CD14-positive monocyte (primary cell): Measurements from ENCODE around the gene DHRS7. TPM values are rescaled to one million over a fixed set of nuclear protein-coding genes. Genes with fewer than 3 reads are reported as not detected.

ENCODE experiments used
- DNase-seq, 3 donors: peaks; one replicate each; pipeline ENCODE4 v3.0.0-alpha.2; 2011 to 2022
- H2AFZ ChIP-seq: 2 replicates; pipeline ENCODE4 v1.6.0; 2012; ENCODE audit warnings: mild to moderate bottlenecking, low read depth, low read length, inconsistent platforms; ENCODE audit not compliant: insufficient read depth, poor library complexity, severe bottlenecking
- H3K27ac ChIP-seq, 2 donors: 1 replicate in 1 of 2; 2 replicates in 1 of 2; pipeline ENCODE4 v1.5.1; 2012 to 2013; ENCODE audit warnings: low read length in 2 of 2, control low read depth in 1 of 2, inconsistent platforms in 1 of 2, low read depth in 1 of 2, mild to moderate bottlenecking in 1 of 2
- H3K27me3 ChIP-seq, 2 donors: one replicate each; pipeline versions ENCODE4 v1.6.0 to v1.6.1; 2011 to 2013; ENCODE audit warnings: low read length in 2 of 2; ENCODE audit not compliant: control insufficient read depth in 2 of 2, insufficient read depth in 2 of 2
- H3K36me3 ChIP-seq, 2 donors: replicated peaks in 1 of 2; 1 replicate in 1 of 2; 2 replicates in 1 of 2; pipeline versions ENCODE4 v1.5.1 to v1.6.1; 2012 to 2013; ENCODE audit warnings: low read length in 2 of 2, control low read depth in 1 of 2, inconsistent platforms in 1 of 2, mild to moderate bottlenecking in 1 of 2; ENCODE audit not compliant: insufficient read depth in 2 of 2, control insufficient read depth in 1 of 2
- H3K4me1 ChIP-seq, 2 donors: 1 replicate in 1 of 2; 2 replicates in 1 of 2; pipeline versions ENCODE4 v1.5.1 to v1.6.1; 2012 to 2013; ENCODE audit warnings: low read length in 2 of 2, control low read depth in 1 of 2, inconsistent platforms in 1 of 2, mild to moderate bottlenecking in 1 of 2, moderate library complexity in 1 of 2; ENCODE audit not compliant: insufficient read depth in 2 of 2, control insufficient read depth in 1 of 2
- H3K4me2 ChIP-seq: replicated peaks from 2 replicates; pipeline ENCODE3; 2012; ENCODE audit warnings: low read length, moderate library complexity, mild to moderate bottlenecking; ENCODE audit not compliant: poor library complexity, severe bottlenecking; ENCODE audit errors: extremely low read depth
- H3K4me3 ChIP-seq, 3 experiments: fragments of 200-600 bp in 1 of 3; sonication (generic) in 1 of 3; replicated peaks in 1 of 3; 1 replicate in 2 of 3; 2 replicates in 1 of 3; pipeline ENCODE4 v1.5.1; 2011 to 2013; ENCODE audit warnings: low read length in 3 of 3, mild to moderate bottlenecking in 3 of 3, control low read depth in 2 of 3, low read depth in 2 of 3, inconsistent platforms in 1 of 3, moderate library complexity in 1 of 3
- H3K79me2 ChIP-seq: 2 replicates; pipeline ENCODE4 v1.6.0; 2012; ENCODE audit warnings: mild to moderate bottlenecking, control low read depth, inconsistent platforms, low read length, moderate library complexity; ENCODE audit not compliant: insufficient read depth
- H3K9ac ChIP-seq: 2 replicates; pipeline ENCODE4 v1.6.0; 2017; ENCODE audit warnings: low read length, mild to moderate bottlenecking; ENCODE audit not compliant: insufficient read depth, poor library complexity, severe bottlenecking
- H3K9me3 ChIP-seq, 2 donors: replicated peaks in 1 of 2; 1 replicate in 1 of 2; 2 replicates in 1 of 2; pipeline versions ENCODE4 v1.5.1 to v1.6.1; 2012 to 2013; ENCODE audit warnings: low read length in 2 of 2, control low read depth in 1 of 2; ENCODE audit not compliant: control insufficient read depth in 1 of 2, insufficient read depth in 1 of 2
- H4K20me1 ChIP-seq: 2 replicates; pipeline ENCODE4 v1.6.0; 2012; ENCODE audit warnings: mild to moderate bottlenecking, low read length, control low read depth, moderate library complexity; ENCODE audit not compliant: insufficient read depth
- H3K27ac Mint-ChIP-seq, 7 donors: one replicate each; pipeline ENCODE4 v1.8.0; 2020; ENCODE audit warnings: mild to moderate bottlenecking in 7 of 7, mixed read lengths in 7 of 7, moderate library complexity in 6 of 7, inconsistent platforms in 2 of 7
- H3K27me3 Mint-ChIP-seq, 3 donors: one replicate each; pipeline ENCODE4 v1.8.0; 2021 to 2022; ENCODE audit warnings: low read depth in 3 of 3, mild to moderate bottlenecking in 3 of 3, mixed read lengths in 3 of 3, moderate library complexity in 3 of 3, inconsistent platforms in 1 of 3
- H3K36me3 Mint-ChIP-seq, 2 donors: one replicate each; pipeline ENCODE4 v1.8.0; 2020; ENCODE audit warnings: mixed read lengths in 2 of 2, inconsistent platforms in 1 of 2, mild to moderate bottlenecking in 1 of 2
- H3K4me1 Mint-ChIP-seq: one replicate; pipeline ENCODE4 v1.8.0; 2020; ENCODE audit warnings: mild to moderate bottlenecking, mixed read lengths
- H3K4me3 Mint-ChIP-seq, 2 donors: one replicate each; pipeline ENCODE4 v1.8.0; 2020; ENCODE audit warnings: mild to moderate bottlenecking in 2 of 2, mixed read lengths in 2 of 2, moderate library complexity in 1 of 2
- H3K9me3 Mint-ChIP-seq, 7 donors: one replicate each; pipeline ENCODE4 v1.8.0; 2020 to 2022; ENCODE audit warnings: mixed read lengths in 7 of 7, mild to moderate bottlenecking in 6 of 7, moderate library complexity in 6 of 7, inconsistent platforms in 2 of 7
- CTCF ChIP-seq: fragments of 200-600 bp; IDR thresholded peaks from one replicate; pipeline ENCODE4 v1.8.0; 2022; ENCODE audit warnings: antibody characterized with exemption, mild to moderate bottlenecking
- WGBS: methylation state at CpG from one replicate; pipeline ENCODE4 v1.1.5; 2013; ENCODE audit warnings: missing lambda C conversion rate; ENCODE audit not compliant: insufficient coverage; 5-methylcytosine and 5-hydroxymethylcytosine counted together
- intact Hi-C, 2 donors: fragments of 100-400 bp; cut with micrococcal nuclease; formaldehyde crosslinking; loops; one replicate each; pipeline versions ENCODE4 v1.15.0 to v1.15.1; 2023
- polyA plus RNA-seq, 3 donors: library from polyadenylated mRNA; depleted of rRNA in 1 of 3; unstranded in 2 of 3; stranded (reverse) in 1 of 3; fragments of 300-500 nt in 2 of 3; fragments of >200 nt in 1 of 3; fragmentation: Illumina TruSeq in 2 of 3; gene quantifications; 1 replicate in 2 of 3; 2 replicates in 1 of 3; pipeline ENCODE4 v1.2.3, GENCODE V29; 2012 to 2021

DHRS7 gene
- polyA plus RNA-seq, 3 donors, result 55.4 to 223 (median 218) TPM

- Histone ChIP-seq H3K9me3 (peaks cover 0 to 4% of the 10 kb centered on the region in 2 donors), H4K20me1 (no peaks in the 10 kb centered on the region), H3K4me2 (no peak overlapping the region), H3K9ac (no peak overlapping the region), H3K27me3 (no peaks in the 10 kb centered on the region), H3K36me3 (no peaks in the 10 kb centered on the region), H3K79me2 (no peaks in the 10 kb centered on the region), H3K27ac (no peak overlapping the region), H3K4me3 (no peak overlapping the region), H2AFZ (no peak overlapping the region), H3K4me1 (peaks cover 8 to 23% of the 10 kb centered on the region in 2 donors)
- Mint-ChIP-seq H3K4me3 (no peak overlapping the region), H3K36me3 (no peaks in the 10 kb centered on the region), H3K27me3 (peaks cover 0 to 1% (median 0%) of the 10 kb centered on the region in 3 donors), H3K27ac (no peak overlapping the region), H3K9me3 (peaks cover 5 to 16% (median 7%) of the 10 kb centered on the region in 7 donors), H3K4me1 (peaks cover 17% of the 10 kb centered on the region)
- no peak for TF ChIP-seq CTCF
- DNase-seq, result no peak
- intact Hi-C loops, result no loop called here
Measured at GRCh38 chr14:60199321-60199720, 34.1 kb upstream of the DHRS7 start.

GRCh38 chr14:60197629-60198303, 32.6 kb upstream of the DHRS7 start:
- H3K4me1 ChIP-seq, result peaks cover 8 to 18% of the 10 kb centered on the region in 2 donors
- peaks cover 5 to 16% (median 7%) of the 10 kb centered on the region in 7 donors for H3K9me3 Mint-ChIP-seq
- peaks cover 0 to 4% of the 10 kb centered on the region in 2 donors for H3K9me3 ChIP-seq
- DNase-seq, result peak; percentile 22 to 62 (median 44)
- no peaks in the 10 kb centered on the region for H3K79me2 ChIP-seq
- H3K36me3 Mint-ChIP-seq, result no peaks in the 10 kb centered on the region
- H3K27me3 Mint-ChIP-seq, result peaks cover 0 to 1% (median 0%) of the 10 kb centered on the region in 3 donors
- intact Hi-C loops, result no loop called here
- WGBS, result 71% methylated on average over 1 of the region's 1 CpG
- no peaks in the 10 kb centered on the region for H3K36me3 ChIP-seq
- H3K4me3 Mint-ChIP-seq, result no peak overlapping the region
- no peak overlapping the region for H2AFZ ChIP-seq
- no peaks in the 10 kb centered on the region for H3K27me3 ChIP-seq
- H3K9ac ChIP-seq, result no peak overlapping the region
- no peak overlapping the region for H3K4me2 ChIP-seq
- no peak overlapping the region for H3K4me3 ChIP-seq
- H3K27ac Mint-ChIP-seq, result no peak overlapping the region
- no peak for TF ChIP-seq CTCF
- H3K4me1 Mint-ChIP-seq, result peaks cover 16% of the 10 kb centered on the region
- H3K27ac ChIP-seq, result no peak overlapping the region
- no peaks in the 10 kb centered on the region for H4K20me1 ChIP-seq
